Stimulated activated CD4-positive, alpha-beta T cell treated with anti-CD3 and anti-CD28 coated beads, Interleukin-4, amount 100 ng/mL, for 1 hour (primary cell): ENCODE measurements around the gene FEM1C.

Experiments used
- DNase-seq: peaks from one replicate; pipeline ENCODE4 v3.0.0-alpha.2; 2020

The FEM1C gene

DNA sequence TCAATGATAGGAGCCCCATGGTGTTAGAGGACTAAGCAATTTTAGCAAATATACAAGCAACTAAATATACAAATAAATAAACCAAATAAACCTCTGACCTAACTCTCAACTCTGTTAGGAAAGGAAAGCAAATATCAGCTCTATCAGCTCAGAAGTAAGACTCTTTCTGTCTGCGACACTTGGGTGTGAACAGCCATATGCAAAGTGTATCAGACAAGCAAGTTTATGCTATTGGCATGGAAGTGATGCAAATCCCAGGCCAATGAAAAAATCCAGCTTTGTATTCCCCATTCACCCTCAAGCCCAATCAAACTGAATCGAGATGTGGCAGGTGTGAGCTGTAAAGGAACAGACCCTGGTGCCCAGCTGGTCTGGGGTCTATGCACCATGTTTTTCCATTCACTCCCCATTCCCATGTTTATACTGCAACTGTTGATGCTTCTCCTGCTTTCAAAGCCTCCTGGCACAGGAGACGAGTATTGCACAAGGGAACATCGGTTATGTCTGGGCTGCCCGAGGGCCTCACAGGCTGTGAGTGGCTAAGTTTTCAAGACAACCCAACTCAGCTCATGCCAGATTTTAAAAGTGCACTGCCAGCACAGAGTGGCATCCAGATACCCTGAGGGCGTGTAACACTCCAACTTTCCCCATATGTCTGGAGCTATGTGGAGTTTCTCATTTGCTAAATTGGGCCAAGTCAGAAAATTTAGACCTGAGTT lies 73.1 kb downstream of the FEM1C start:
- DNase-seq, result no peak

DNA sequence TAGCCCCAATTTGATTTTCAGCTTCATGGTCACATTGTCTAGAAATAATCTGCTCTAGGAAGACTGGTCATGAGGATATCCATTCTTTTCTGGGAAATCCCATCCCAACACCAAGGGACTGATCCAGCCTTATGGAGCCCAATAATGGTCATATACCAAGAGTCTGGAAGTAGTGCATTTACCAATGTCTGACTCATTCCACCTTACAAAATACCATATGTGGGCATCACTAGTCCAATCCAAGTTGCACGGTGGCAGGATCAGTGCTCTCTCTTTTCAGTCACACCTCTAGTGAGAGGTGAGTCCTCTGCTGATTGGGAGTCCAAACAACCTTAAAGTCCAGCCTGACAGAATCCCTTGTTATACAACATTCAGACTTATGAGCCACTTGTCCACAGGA lies 73.7 kb downstream of the FEM1C start:
- DNase-seq, result no peak
